Activated B cell treated with CpG ODN at 0.5 μM for 24 hours (primary cell): Measurements from ENCODE around the gene SLC12A9. TPM values are rescaled to one million over a fixed set of nuclear protein-coding genes. Genes with fewer than 3 reads are reported as not detected.

ENCODE experiments used
- ATAC-seq: fragments of 200-7000 bp; cut with Tn5 transposase; one replicate; pipeline ENCODE4 v1.10.0; 2021; ENCODE audit warnings: low read depth, mild to moderate bottlenecking, moderate library complexity
- CTCF ChIA-PET: fragments of 350-600 bp; sonication (Branson Sonifier 250); formaldehyde crosslinking; loops from one replicate; lab custom pipeline; 2021; ENCODE audit warnings: antibody characterized with exemption; lab: Charles Lee
- POLR2A ChIA-PET: fragments of 350-600 bp; sonication (Branson Sonifier 250); formaldehyde crosslinking; loops from one replicate; lab custom pipeline; 2021; ENCODE audit warnings: antibody characterized with exemption; lab: Charles Lee
- DNase-seq: peaks from one replicate; pipeline ENCODE4 v3.0.0; 2022
- H3K27ac Mint-ChIP-seq: one replicate; pipeline ENCODE4 v1.8.0; 2020; ENCODE audit warnings: mixed read lengths
- H3K27me3 Mint-ChIP-seq: one replicate; pipeline ENCODE4 v1.8.0; 2021; ENCODE audit warnings: mixed read lengths
- H3K36me3 Mint-ChIP-seq: one replicate; pipeline ENCODE4 v1.8.0; 2021; ENCODE audit warnings: low read depth, mixed read lengths
- H3K4me1 Mint-ChIP-seq: one replicate; pipeline ENCODE4 v1.8.0; 2021; ENCODE audit warnings: mixed read lengths
- H3K4me3 Mint-ChIP-seq: one replicate; pipeline ENCODE4 v1.8.0; 2020; ENCODE audit warnings: mild to moderate bottlenecking, mixed read lengths
- H3K9me3 Mint-ChIP-seq: one replicate; pipeline ENCODE4 v1.8.0; 2020; ENCODE audit warnings: mixed read lengths
- CTCF ChIP-seq: fragments of 200-600 bp; IDR thresholded peaks from one replicate; pipeline ENCODE4 v1.8.0; 2022; ENCODE audit warnings: antibody characterized with exemption, mild to moderate bottlenecking
- intact Hi-C: fragments of 100-400 bp; cut with micrococcal nuclease; formaldehyde crosslinking; loops from one replicate; pipeline ENCODE4 v1.15.1; 2024
- total RNA-seq: library from RNA; stranded (reverse); gene quantifications from 2 replicates; pipeline ENCODE4 v1.2.3, GENCODE V29; 2022

SLC12A9 gene
- total RNA-seq, 1 donor from 2014 or later = 48.9 TPM

- intact Hi-C loops = no loop called here
- ChIA-PET POLR2A (no interaction called here), CTCF (no interaction called here)
- Mint-ChIP-seq H3K27ac (no peak overlapping the region), H3K4me3 (no peak overlapping the region), H3K9me3 (no peaks in the 10 kb centered on the region), H3K36me3 (no peaks in the 10 kb centered on the region), H3K27me3 (peaks cover 23% of the 10 kb centered on the region), H3K4me1 (peaks cover 9% of the 10 kb centered on the region)
- DNase-seq (no peak), ATAC-seq (no peak)
- TF ChIP-seq CTCF = no peak
Measured at GRCh38 chr7:100822236-100823139, 30.0 kb upstream of the SLC12A9 start.

- peaks cover 14% of the 10 kb centered on the region for H3K4me1 Mint-ChIP-seq
- intact Hi-C loops = no loop called here
- POLR2A ChIA-PET = no interaction called here
- no peaks in the 10 kb centered on the region for H3K9me3 Mint-ChIP-seq
- peaks cover 27% of the 10 kb centered on the region for H3K27me3 Mint-ChIP-seq
- H3K4me3 Mint-ChIP-seq = no peak overlapping the region
- no peaks in the 10 kb centered on the region for H3K36me3 Mint-ChIP-seq
- CTCF ChIA-PET = no interaction called here
- no peak for ATAC-seq
- H3K27ac Mint-ChIP-seq = no peak overlapping the region
- TF ChIP-seq CTCF = no peak
- DNase-seq = no peak
Measured at GRCh38 chr7:100823140-100823525, 29.4 kb upstream of the SLC12A9 start.

GRCh38 chr7:100823534-100823933 is 29.0 kb upstream of the SLC12A9 start:
- DNase-seq (no peak), ATAC-seq (no peak)
- peaks cover 29% of the 10 kb centered on the region for H3K27me3 Mint-ChIP-seq
- TF ChIP-seq CTCF = no peak
- peaks cover 16% of the 10 kb centered on the region for H3K4me1 Mint-ChIP-seq
- H3K9me3 Mint-ChIP-seq = no peaks in the 10 kb centered on the region
- H3K27ac Mint-ChIP-seq = no peak overlapping the region
- POLR2A ChIA-PET = no interaction called here
- H3K4me3 Mint-ChIP-seq = no peak overlapping the region
- no peaks in the 10 kb centered on the region for H3K36me3 Mint-ChIP-seq
- intact Hi-C loops = no loop called here
- CTCF ChIA-PET = no interaction called here

- Mint-ChIP-seq H3K9me3 (no peaks in the 10 kb centered on the region), H3K36me3 (no peaks in the 10 kb centered on the region), H3K4me1 (peaks cover 18% of the 10 kb centered on the region), H3K27me3 (peaks cover 34% of the 10 kb centered on the region), H3K27ac (no peak overlapping the region), H3K4me3 (no peak overlapping the region)
- TF ChIP-seq CTCF = no peak
- no peak for DNase-seq
- ChIA-PET POLR2A (no interaction called here), CTCF (no interaction called here)
- intact Hi-C loops = no loop called here
- ATAC-seq = no peak
Measured at GRCh38 chr7:100824499-100825214, 27.9 kb upstream of the SLC12A9 start.

- Mint-ChIP-seq H3K4me3 (no peak overlapping the region), H3K27ac (no peak overlapping the region), H3K4me1 (peaks cover 18% of the 10 kb centered on the region), H3K36me3 (no peaks in the 10 kb centered on the region), H3K27me3 (peaks cover 34% of the 10 kb centered on the region), H3K9me3 (no peaks in the 10 kb centered on the region)
- ChIA-PET CTCF (no interaction called here), POLR2A (no interaction called here)
- ATAC-seq (no peak), DNase-seq (no peak)
- TF ChIP-seq CTCF = no peak
- intact Hi-C loops = no loop called here
Measured at GRCh38 chr7:100825215-100825671, 27.3 kb upstream of the SLC12A9 start.
